Psoas muscle (tissue), 8 donors: ENCODE results near the gene SATB2. TPM values are rescaled to one million over a fixed set of nuclear protein-coding genes. Genes with fewer than 3 reads are reported as not detected.

ENCODE experiments used
- ATAC-seq, 4 donors: fragments of 200-7000 bp; cut with Tn5 transposase; one replicate each; pipeline ENCODE4 v1.9.1; 2020; ENCODE audit warnings: moderate library complexity in 3 of 4, mild to moderate bottlenecking in 2 of 4
- DNase-seq, 2 donors: peaks; one replicate each; pipeline ENCODE4 v3.0.0-alpha.2; 2020
- H3K27ac ChIP-seq: fragments of 200-600 bp; one replicate; pipeline ENCODE4 v1.8.0; 2022
- H3K27me3 ChIP-seq, 3 donors: fragments of 200-600 bp in 1 of 3; one replicate each; pipeline versions ENCODE4 v1.6.1 to v1.8.0; 2013 to 2022; ENCODE audit warnings: low read length in 2 of 3, mild to moderate bottlenecking in 2 of 3, moderate library complexity in 1 of 3; ENCODE audit not compliant: insufficient read depth in 3 of 3
- H3K36me3 ChIP-seq, 2 donors: fragments of 200-600 bp in 1 of 2; one replicate each; pipeline versions ENCODE4 v1.6.1 to v1.8.0; 2013 to 2022; ENCODE audit warnings: low read depth in 1 of 2, mild to moderate bottlenecking in 1 of 2, moderate library complexity in 1 of 2; ENCODE audit not compliant: insufficient read depth in 1 of 2
- H3K4me1 ChIP-seq: fragments of 200-600 bp; one replicate; pipeline ENCODE4 v1.8.0; 2022
- H3K4me3 ChIP-seq: fragments of 200-600 bp; one replicate; pipeline ENCODE4 v1.8.0; 2022; ENCODE audit warnings: mild to moderate bottlenecking
- H3K9me3 ChIP-seq: fragments of 200-600 bp; one replicate; pipeline ENCODE4 v1.8.0; 2022
- WGBS, 3 donors: extraction: QIAGEN DNeasy Blood & Tissue Kit; methylation state at CpG; one replicate each; pipeline versions ENCODE4 v1.1.6 to v1.1.7; 2013; 5-methylcytosine and 5-hydroxymethylcytosine counted together
- intact Hi-C, 2 donors: fragments of 100-400 bp; cut with DNase I; formaldehyde crosslinking; loops; one replicate each; pipeline versions ENCODE4 v1.11.0 to v1.14.2; 2022
- polyA plus RNA-seq, 3 donors: library from polyadenylated mRNA; stranded (reverse); fragments of 200-250 nt; gene quantifications; one replicate each; pipeline ENCODE4 v1.2.3, GENCODE V29; 2013
- total RNA-seq, 4 donors: library from RNA; stranded (reverse); fragmentation: NEBNext Ultra II Directional in 2 of 4; extraction: Animal tissue kit (Norgen Biotek cat#: 25700) in 2 of 4; gene quantifications; one replicate each; pipeline versions ENCODE4 v1.2.1 to v1.2.4, GENCODE V29; 2021 to 2023
- TF ChIP-seq, protein P1 (sequence below): fragments of 200-600 bp; IDR thresholded peaks from one replicate; pipeline ENCODE4 v1.8.0; 2022; ENCODE audit warnings: antibody characterized with exemption
- donor health status: healthy with polysubstance abuse.
- donor health status: DM: no; HTN: no; CAD: no; lungs with moderate emphysema.
- donor health status: Bipolar disorder and iron deficiency.
- donor health status: healthy.
- donor health status: DM: yes; HTN: yes; CAD: no.
- donor health status: DM: no; HTN: no; CAD: no.
- donor health status: DM: no; HTN: no; CAD: no.
- donor health status: DM: yes; HTN: yes; CAD: no.

Gene SATB2
- total and polyA plus RNA-seq, 7 donors, result 0.46 to 2.4 (median 1.6) TPM

DNA sequence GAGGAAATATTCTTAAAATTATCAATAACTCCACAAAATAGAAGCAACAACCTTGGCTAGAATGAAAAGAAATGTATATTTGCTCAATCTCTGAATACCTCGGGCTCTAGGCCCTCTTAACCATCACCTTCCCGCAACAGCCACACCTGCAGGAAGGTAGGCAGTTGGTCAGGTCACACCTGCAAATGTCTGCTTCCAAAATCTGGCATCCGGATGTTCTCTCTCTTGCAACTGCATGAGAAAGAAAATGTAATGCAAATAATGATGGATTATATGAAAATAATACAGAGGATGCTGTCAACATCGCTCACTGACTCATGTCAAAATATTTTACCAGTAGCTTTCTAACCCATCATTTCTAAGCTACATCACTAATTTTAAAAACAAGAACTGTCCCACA, 148.3 kb downstream of the SATB2 start:
- no peaks in the 10 kb centered on the region for H3K4me1 ChIP-seq
- no peak overlapping the region for H3K4me3 ChIP-seq
- no peaks in the 10 kb centered on the region for H3K36me3 ChIP-seq
- no peak overlapping the region for H3K27ac ChIP-seq
- H3K9me3 ChIP-seq, result no peaks in the 10 kb centered on the region
- DNase-seq, result no peak
- no peaks in the 10 kb centered on the region for H3K27me3 ChIP-seq
- intact Hi-C loops, result no loop called here
- TF ChIP-seq, protein P1, sequence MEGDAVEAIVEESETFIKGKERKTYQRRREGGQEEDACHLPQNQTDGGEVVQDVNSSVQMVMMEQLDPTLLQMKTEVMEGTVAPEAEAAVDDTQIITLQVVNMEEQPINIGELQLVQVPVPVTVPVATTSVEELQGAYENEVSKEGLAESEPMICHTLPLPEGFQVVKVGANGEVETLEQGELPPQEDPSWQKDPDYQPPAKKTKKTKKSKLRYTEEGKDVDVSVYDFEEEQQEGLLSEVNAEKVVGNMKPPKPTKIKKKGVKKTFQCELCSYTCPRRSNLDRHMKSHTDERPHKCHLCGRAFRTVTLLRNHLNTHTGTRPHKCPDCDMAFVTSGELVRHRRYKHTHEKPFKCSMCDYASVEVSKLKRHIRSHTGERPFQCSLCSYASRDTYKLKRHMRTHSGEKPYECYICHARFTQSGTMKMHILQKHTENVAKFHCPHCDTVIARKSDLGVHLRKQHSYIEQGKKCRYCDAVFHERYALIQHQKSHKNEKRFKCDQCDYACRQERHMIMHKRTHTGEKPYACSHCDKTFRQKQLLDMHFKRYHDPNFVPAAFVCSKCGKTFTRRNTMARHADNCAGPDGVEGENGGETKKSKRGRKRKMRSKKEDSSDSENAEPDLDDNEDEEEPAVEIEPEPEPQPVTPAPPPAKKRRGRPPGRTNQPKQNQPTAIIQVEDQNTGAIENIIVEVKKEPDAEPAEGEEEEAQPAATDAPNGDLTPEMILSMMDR, result no peak
- WGBS, 3 donors, result 69 to 74% (median 71%) methylated on average over 4 of the region's 4 CpGs
- no peak for ATAC-seq

DNA sequence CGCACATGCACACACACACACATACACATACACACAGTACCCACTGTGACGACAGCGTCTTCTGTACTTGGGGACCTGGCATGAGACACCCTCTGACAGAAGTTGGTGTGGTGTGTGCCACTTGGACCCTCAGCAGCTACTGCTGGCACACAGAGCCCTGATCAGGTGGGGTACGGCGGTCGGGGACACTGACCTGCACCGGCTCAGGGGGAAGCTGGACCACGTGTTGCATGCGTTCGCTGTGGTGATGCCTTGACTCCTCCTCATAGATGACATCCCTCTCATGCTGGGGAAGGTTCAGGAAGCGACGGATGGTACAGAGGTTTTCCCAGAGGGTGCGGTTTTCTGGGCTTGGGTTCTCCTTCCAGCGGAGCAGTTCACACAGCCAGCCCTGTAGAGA, 149.2 kb downstream of the SATB2 start:
- no peak for DNase-seq
- ATAC-seq, result no peak
- intact Hi-C loops, result no loop called here
- Histone ChIP-seq H3K9me3 (no peaks in the 10 kb centered on the region), H3K4me3 (no peak overlapping the region), H3K4me1 (no peaks in the 10 kb centered on the region), H3K27me3 (no peaks in the 10 kb centered on the region), H3K27ac (no peak overlapping the region), H3K36me3 (no peaks in the 10 kb centered on the region)
- WGBS, 3 donors, result 29 to 48% (median 41%) methylated on average over 14 of the region's 14 CpGs
- TF ChIP-seq, protein P1, result no peak

DNA sequence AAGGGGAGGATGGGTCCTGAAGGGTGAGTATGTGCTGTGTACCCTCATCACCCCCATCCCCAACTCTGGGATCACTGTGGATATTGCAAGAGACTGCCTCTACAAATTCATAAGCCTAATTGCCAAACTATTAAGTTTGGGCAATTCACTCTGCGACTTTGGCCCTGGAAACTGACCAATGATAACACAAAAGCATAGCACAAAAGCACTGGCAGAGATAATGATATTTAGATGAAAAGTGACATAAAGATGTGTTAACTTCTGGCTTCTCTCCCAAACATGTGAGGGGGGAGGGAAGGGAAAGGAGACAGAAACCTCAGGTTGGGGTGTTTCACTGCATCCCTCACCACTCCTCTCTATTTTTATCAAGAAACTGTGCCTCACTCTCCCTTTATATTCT, 150.3 kb downstream of the SATB2 start:
- TF ChIP-seq, protein P1, result no peak
- 78 to 85% (median 83%) methylated on average over 1 of the region's 1 CpG for WGBS, 3 donors
- intact Hi-C loops, result no loop called here

DNA sequence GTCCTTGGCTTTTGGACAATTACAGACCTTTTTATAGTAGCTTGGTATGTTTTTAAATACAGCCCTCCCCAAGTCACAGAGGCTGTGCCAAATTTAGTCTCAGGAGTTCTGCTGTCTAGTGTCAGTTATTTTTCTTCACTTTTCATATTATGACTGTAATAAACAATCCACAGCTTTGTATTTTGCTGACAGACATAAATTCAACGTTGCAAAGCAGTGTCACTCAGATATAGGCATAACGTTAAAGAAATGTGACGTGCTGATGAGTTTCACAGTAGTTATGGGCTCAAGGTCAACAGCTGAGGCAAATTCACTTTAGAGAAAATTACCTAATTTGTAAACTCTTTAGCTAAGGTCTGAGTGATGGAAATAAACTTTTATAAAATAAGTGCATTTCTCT, 151.6 kb downstream of the SATB2 start:
- H3K4me1 ChIP-seq, result no peaks in the 10 kb centered on the region
- whole genome bisulfite sequencing, 3 donors, result 66 to 76% (median 68%) methylated on average over 3 of the region's 3 CpGs
- no peaks in the 10 kb centered on the region for H3K36me3 ChIP-seq
- TF ChIP-seq, protein P1, result no peak
- no peak overlapping the region for H3K27ac ChIP-seq
- H3K27me3 ChIP-seq, result no peaks in the 10 kb centered on the region
- no peaks in the 10 kb centered on the region for H3K9me3 ChIP-seq
- no peak for DNase-seq
- no peak overlapping the region for H3K4me3 ChIP-seq
- no peak for ATAC-seq
- intact Hi-C loops, result no loop called here

More for the DNA sequence above, 150.3 kb downstream of the SATB2 start:
- H3K27ac ChIP-seq, result no peak overlapping the region
- no peaks in the 10 kb centered on the region for H3K4me1 ChIP-seq
- H3K4me3 ChIP-seq, result no peak overlapping the region
- no peaks in the 10 kb centered on the region for H3K36me3 ChIP-seq
- no peak for DNase-seq
- no peak for ATAC-seq
- H3K27me3 ChIP-seq, result no peaks in the 10 kb centered on the region
- H3K9me3 ChIP-seq, result no peaks in the 10 kb centered on the region

DNA sequence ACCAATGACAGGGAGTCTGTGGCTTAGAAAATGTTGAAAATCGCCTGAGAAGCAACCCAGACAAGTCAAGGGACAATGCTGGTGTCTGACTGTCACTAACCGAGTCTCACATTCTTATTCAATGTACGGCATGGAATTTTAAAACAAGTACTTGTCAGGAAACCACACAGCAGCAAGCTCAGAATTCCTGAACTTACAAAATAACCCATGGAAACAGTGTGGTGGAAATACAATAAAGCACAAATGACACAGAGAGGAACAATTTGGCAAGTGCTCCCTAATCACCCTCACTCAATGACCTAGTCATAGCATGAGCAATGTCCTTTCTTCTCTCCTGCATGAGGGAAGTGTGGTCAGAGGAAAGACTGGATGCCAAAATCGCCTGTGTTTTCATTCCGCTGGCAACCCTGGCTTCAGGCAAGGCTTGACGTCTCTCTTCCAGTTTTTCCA, 154.0 kb downstream of the SATB2 start:
- 81 to 87% (median 83%) methylated on average over 6 of the region's 6 CpGs for WGBS, 3 donors
- intact Hi-C loops, result no loop called here
- no peaks in the 10 kb centered on the region for H3K36me3 ChIP-seq
- H3K9me3 ChIP-seq, result no peaks in the 10 kb centered on the region
- ATAC-seq (peak in 3 of 4 donors; percentile 32 to 67 (median 40)), DNase-seq (no peak)
- H3K27ac ChIP-seq, result no peak overlapping the region
- TF ChIP-seq, protein P1, result no peak
- H3K4me3 ChIP-seq, result no peak overlapping the region
- no peaks in the 10 kb centered on the region for H3K27me3 ChIP-seq
- no peaks in the 10 kb centered on the region for H3K4me1 ChIP-seq
